Measurements from ENCODE around the gene ZNF814. TPM values are rescaled to one million over a fixed set of nuclear protein-coding genes. Genes with fewer than 3 reads are reported as not detected.
A peak's percentile ranks its signal among the peaks of the same experiment; 100 is the strongest.
"Not testable (repeated sequence)": the region's sequence is repeated elsewhere in the genome, so short reads cannot be mapped to it uniquely, and the experiment has no call there.

ZNF814 gene
- total and polyA plus RNA-seq, 11 donors: 8.7 to 20.9 (median 10.5) TPM

- Histone ChIP-seq H3K27me3 (no peaks in the 10 kb centered on the region), H3K4me1 (no peaks in the 10 kb centered on the region), H3K36me3 (peaks cover 0 to 63% (median 17%) of the 10 kb centered on the region in 9 donors), H3K27ac (no peak overlapping the region), H3K9me3 (peaks cover 0 to 97% (median 66%) of the 10 kb centered on the region in 12 donors), H3K4me3 (no peak overlapping the region)
- DNase-seq: no peak
- no peak for ATAC-seq
- TF ChIP-seq POLR2A (IDR thresholded peaks at IDR 0.05): no peak
- TF ChIP-seq, protein P1, sequence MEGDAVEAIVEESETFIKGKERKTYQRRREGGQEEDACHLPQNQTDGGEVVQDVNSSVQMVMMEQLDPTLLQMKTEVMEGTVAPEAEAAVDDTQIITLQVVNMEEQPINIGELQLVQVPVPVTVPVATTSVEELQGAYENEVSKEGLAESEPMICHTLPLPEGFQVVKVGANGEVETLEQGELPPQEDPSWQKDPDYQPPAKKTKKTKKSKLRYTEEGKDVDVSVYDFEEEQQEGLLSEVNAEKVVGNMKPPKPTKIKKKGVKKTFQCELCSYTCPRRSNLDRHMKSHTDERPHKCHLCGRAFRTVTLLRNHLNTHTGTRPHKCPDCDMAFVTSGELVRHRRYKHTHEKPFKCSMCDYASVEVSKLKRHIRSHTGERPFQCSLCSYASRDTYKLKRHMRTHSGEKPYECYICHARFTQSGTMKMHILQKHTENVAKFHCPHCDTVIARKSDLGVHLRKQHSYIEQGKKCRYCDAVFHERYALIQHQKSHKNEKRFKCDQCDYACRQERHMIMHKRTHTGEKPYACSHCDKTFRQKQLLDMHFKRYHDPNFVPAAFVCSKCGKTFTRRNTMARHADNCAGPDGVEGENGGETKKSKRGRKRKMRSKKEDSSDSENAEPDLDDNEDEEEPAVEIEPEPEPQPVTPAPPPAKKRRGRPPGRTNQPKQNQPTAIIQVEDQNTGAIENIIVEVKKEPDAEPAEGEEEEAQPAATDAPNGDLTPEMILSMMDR (IDR thresholded peaks at IDR 0.05): no peak
- intact Hi-C loops (cut with DNase I): no loop called here
Observed at GRCh38 chr19:57872450-57872849, 16.4 kb downstream of the ZNF814 start.

- Histone ChIP-seq H3K27ac (no peak overlapping the region), H3K36me3 (peaks cover 4 to 63% (median 36%) of the 10 kb centered on the region in 9 donors), H3K9me3 (peaks cover 0 to 97% (median 64%) of the 10 kb centered on the region in 12 donors), H3K27me3 (no peaks in the 10 kb centered on the region), H3K4me1 (no peaks in the 10 kb centered on the region), H3K4me3 (no peak overlapping the region)
- 86 to 99% (median 97%) methylated on average over 2 of the region's 2 CpGs for WGBS, 4 donors
- DNase-seq (no peak), ATAC-seq (no peak)
- intact Hi-C loops (cut with DNase I): no loop called here
- TF ChIP-seq, protein P1 (IDR thresholded peaks at IDR 0.05): no peak
- no peak for TF ChIP-seq POLR2A (IDR thresholded peaks at IDR 0.05)
Observed at GRCh38 chr19:57870225-57870624, 18.6 kb downstream of the ZNF814 start.

- Histone ChIP-seq H3K36me3 (peaks cover 4 to 66% (median 41%) of the 10 kb centered on the region in 9 donors), H3K9me3 (peaks cover 0 to 100% (median 62%) of the 10 kb centered on the region in 12 donors)
- 69 to 88% (median 81%) methylated on average over 6 of the region's 6 CpGs for WGBS, 4 donors
Observed at GRCh38 chr19:57869655-57870054, 19.2 kb downstream of the ZNF814 start.

GRCh38 chr19:57867868-57868492 is 20.9 kb downstream of the ZNF814 start:
- peaks cover 10 to 66% (median 52%) of the 10 kb centered on the region in 9 donors for H3K36me3 ChIP-seq
- H3K4me3 ChIP-seq: no peak overlapping the region
- TF ChIP-seq, protein P1 (IDR thresholded peaks at IDR 0.05): no peak
- TF ChIP-seq POLR2A (IDR thresholded peaks at IDR 0.05): no peak
- peaks cover 0 to 93% (median 49%) of the 10 kb centered on the region in 12 donors for H3K9me3 ChIP-seq
- 90 to 93% (median 91%) methylated on average over 7 of the region's 7 CpGs for WGBS, 4 donors
- DNase-seq (no peak), ATAC-seq (no peak)
- H3K27me3 ChIP-seq: no peaks in the 10 kb centered on the region
- H3K4me1 ChIP-seq: no peaks in the 10 kb centered on the region
- intact Hi-C loops (cut with DNase I): no loop called here
- H3K27ac ChIP-seq: no peak overlapping the region

More at GRCh38 chr19:57869655-57870054, 19.2 kb downstream of the ZNF814 start:
- intact Hi-C loops (cut with DNase I); H3K4me3 ChIP-seq; H3K4me1 ChIP-seq; H3K27ac ChIP-seq; H3K27me3 ChIP-seq: not testable (repeated sequence)
- DNase-seq (peak in 1 of 5 donors; percentile 26), ATAC-seq (peak in 3 of 4 donors; percentile 18 to 48 (median 33))

- WGBS, 4 donors: 72 to 79% (median 77%) methylated on average over 3 of the region's 3 CpGs
- H3K27ac ChIP-seq; DNase-seq; ATAC-seq; H3K27me3 ChIP-seq; H3K4me1 ChIP-seq; H3K4me3 ChIP-seq; intact Hi-C loops (cut with DNase I): not testable (repeated sequence)
- peaks cover 0 to 85% (median 10%) of the 10 kb centered on the region in 12 donors for H3K9me3 ChIP-seq
- H3K36me3 ChIP-seq: peaks cover 10 to 94% (median 89%) of the 10 kb centered on the region in 9 donors
Observed at GRCh38 chr19:57862351-57862750, 26.5 kb downstream of the ZNF814 start.

- peaks cover 3 to 22% (median 13%) of the 10 kb centered on the region in 12 donors for H3K4me1 ChIP-seq
- WGBS, 4 donors: 63 to 79% (median 78%) methylated on average over 2 of the region's 2 CpGs
- intact Hi-C loops (cut with DNase I); DNase-seq; ATAC-seq; H3K27ac ChIP-seq; H3K4me3 ChIP-seq; H3K27me3 ChIP-seq: not testable (repeated sequence)
- peaks cover 0 to 52% (median 39%) of the 10 kb centered on the region in 9 donors for H3K36me3 ChIP-seq
- H3K9me3 ChIP-seq: peaks cover 0 to 19% (median 2%) of the 10 kb centered on the region in 12 donors
Observed at GRCh38 chr19:57854117-57854516, 34.7 kb downstream of the ZNF814 start.

- intact Hi-C loops (cut with DNase I); H3K27ac ChIP-seq; ATAC-seq; H3K4me3 ChIP-seq; H3K27me3 ChIP-seq; DNase-seq: not testable (repeated sequence)
- peaks cover 0 to 36% (median 25%) of the 10 kb centered on the region in 9 donors for H3K36me3 ChIP-seq
- peaks cover 3 to 23% (median 13%) of the 10 kb centered on the region in 12 donors for H3K4me1 ChIP-seq
- 70 to 83% (median 74%) methylated on average over 5 to 6 of the region's 6 CpGs for WGBS, 4 donors
- peaks cover 0 to 11% (median 0%) of the 10 kb centered on the region in 12 donors for H3K9me3 ChIP-seq
Observed at GRCh38 chr19:57851812-57852603, 36.8 kb downstream of the ZNF814 start.
